Stimulated activated CD4-positive, alpha-beta T cell treated with anti-CD3 and anti-CD28 coated beads, Interleukin-4, amount 100 ng/mL, for 48 hours (primary cell): ENCODE results near the gene CCDC178.
"Not testable (repeated sequence)": the region's sequence is repeated elsewhere in the genome, so short reads cannot be mapped to it uniquely, and the experiment has no call there.

Experiments used
- DNase-seq, 2 donors: peaks; one replicate each; pipeline ENCODE4 v3.0.0-alpha.2; 2020; ENCODE audit warnings: low read depth in 2 of 2

Gene CCDC178, protein sequence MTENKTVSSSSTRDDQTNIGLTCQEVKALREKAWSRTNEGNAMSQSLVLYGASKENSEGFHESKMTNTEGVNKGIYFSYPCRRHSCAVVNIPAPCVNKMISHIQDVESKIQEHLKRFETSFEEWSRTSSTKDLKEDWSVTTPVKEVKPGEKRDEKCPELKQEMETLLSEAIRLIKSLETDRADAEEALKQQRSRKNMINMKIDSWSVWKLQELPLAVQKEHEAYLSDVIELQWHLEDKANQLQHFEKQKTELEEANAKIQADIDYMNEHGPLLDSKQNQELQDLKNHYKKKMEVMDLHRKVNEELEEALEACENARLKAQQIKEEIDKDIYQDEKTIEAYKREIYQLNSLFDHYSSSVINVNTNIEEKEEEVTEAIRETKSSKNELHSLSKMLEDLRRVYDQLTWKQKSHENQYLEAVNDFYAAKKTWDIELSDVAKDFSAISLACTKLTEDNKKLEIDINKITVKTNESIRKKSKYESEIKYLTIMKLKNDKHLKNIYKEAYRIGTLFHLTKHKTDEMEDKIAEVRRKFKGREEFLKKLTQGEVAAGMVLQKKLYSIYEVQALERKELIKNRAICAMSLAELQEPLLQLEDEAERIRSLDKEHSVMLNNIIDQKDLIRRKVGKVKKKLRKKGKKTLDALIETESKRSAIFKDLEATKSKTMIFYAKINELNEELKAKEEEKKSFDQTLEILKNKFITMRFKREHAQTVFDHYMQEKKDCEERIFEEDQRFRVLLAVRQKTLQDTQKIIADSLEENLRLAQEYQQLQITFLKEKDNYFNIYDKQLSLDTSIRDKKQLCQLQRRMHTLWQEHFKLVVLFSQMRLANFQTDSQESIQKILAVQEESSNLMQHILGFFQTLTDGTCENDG

DNA sequence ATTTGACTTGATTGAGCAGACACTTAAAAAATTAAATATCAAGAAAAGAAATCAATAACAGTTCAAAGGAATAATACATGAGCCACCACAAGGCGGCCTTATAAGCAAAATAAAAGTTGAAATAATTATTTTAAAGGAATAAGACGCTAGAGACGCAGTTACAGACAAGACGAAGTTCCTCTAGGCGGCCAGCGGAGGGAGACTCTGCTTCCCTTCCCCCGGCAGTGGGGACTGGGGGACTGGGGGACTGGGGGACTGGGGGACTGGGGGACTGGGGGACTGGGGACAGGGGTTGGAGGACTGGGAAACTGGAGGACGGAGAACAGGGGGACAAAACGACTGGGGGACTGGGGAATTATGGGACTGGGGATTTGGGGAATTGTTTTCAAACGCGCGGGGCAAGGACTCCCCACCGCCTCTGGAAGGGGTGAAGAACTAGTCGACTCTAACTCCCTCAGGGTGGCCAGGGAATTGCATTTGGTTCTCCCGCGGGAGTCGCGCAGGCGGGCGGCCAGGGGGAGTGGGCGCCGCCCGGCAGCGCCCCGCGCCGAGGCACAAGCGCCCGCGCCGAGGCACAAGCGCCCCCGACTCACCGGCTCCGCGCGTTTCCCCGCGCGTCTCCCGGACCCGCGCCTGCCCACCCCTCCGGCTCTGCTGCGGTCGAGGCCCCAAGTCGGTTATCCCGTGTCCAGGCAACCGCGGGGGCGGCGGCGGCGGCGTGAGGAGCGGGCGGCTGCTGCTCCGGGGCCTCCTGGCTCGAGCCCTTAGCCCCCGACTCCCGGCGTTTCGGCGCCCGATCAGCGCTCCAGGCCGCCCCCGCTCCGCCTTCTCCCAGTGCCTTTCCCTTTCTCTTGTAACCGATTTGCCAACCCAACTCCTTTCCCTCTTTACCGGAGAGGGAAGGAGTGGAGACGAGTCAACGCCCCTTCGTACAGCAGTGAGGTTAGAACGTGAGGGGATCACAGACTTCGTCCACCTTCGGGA, at the start of gene CCDC178:
CCDC178 (minus strand) TSS at position 662 of the 984 bp plus-strand sequence. CDS start 28,633 bp downstream, outside the sequence.
- no peak for DNase-seq

DNA sequence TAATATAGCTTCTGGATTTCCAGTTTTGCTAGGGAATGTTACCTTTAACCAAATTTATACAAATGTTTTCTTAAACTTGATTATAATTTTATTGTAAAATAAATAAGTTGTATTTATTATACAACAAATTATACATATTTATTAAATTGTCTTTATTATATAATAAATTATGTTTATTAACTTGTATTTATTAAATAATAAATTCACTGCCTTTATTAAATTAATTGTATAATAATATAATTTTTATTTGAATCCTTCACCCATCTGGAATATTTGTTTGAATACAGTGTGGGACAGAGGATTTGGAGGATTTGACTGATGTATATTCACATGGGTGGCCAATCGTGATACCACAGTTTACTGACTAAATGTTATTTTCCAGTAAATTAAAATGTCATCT, 43.4 kb upstream of the CCDC178 start:
- DNase-seq: no peak

DNA sequence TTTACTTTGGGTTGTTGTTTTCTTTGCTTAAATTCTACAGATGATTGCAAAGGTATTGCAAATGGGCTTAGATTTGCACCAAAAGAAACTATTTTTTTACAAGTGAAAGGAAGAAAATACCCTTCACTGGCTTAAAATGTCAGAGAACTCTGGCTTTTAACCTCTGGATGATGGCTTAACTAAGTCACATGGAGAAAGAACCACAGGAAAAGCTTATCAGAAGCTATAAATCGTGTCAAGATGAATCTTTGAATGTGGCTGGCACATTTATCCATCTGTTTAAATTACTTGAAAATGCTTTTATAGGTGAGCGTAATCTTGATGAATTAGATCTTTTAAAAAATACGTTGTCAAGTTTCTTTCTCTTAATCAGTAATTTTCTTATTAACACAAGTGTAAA, 32.0 kb upstream of the CCDC178 start:
- no peak for DNase-seq

DNA sequence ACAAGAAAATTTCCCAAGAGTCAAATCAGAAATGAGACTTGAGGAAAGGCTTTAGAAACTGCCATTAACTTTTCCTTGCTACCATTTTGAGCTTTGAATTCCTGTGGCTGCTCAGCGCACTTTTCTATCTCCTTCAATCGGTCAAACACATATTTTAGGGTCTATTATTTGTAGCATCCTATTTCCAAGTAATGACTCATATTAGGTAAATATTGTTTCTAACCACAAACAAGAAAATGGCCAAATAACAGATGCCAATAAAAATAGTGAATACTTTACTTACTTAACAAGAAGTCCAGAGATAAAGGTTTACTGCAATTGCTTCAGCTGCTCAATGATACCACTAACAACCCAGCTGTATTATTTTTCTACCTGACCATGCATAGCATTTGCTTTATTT, 29.7 kb upstream of the CCDC178 start:
- DNase-seq: no peak

DNA sequence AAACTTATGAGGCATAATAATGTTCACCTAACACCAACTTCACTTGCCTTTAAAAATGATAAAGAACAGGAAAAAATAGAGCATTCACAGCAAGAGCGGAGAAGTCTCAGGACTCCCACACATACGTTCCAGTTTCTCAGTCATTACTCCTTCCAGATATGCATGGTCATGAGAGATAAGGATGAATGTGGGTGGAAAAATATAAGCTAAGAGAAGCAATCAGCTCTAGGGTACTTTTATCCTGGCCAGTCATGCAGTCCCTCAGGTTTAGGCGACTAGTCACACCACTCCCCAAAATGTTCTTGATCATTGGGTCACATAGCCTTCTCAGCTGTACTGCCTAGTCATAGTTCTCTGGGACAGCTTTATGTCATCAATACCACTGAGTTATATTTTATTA, 29.2 kb upstream of the CCDC178 start:
- no peak for DNase-seq

DNA sequence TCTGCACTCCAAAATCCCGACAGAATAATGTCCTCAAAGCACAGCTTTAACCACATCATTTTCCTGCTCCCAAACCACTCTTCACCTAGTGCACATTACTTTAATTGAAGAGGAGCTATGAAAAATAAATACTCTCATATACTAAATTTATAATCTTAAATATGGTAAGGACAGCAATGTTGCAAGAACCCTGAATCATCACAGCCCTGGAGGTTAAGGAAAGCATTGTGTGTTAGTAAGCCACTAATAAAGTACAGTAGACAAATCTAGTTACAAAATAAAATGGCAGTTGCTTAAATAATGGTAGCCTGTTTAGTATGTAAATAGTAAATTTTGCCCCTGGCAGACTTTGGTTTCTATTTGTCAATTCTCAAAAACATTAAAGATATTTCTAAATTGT, 27.0 kb upstream of the CCDC178 start:
- DNase-seq: no peak

DNA sequence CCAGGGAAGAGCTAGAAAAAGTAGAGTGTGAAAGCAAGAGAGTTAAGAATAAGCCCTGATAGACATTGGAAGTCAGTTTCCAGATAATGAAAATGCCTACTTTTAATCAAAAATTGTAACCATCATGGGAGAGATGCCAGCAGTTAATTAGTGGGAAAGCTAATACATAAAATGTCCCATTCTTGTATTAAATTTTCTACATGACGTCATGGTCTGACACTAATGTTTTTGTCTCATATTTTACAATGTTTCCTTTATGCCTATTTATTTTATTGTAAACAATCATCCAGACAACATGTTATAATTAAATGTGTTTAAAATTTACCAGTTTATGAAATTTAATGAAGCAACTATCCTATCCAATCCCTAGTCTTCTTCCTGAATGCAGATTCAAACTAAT, 26.3 kb upstream of the CCDC178 start:
- DNase-seq: no peak

DNA sequence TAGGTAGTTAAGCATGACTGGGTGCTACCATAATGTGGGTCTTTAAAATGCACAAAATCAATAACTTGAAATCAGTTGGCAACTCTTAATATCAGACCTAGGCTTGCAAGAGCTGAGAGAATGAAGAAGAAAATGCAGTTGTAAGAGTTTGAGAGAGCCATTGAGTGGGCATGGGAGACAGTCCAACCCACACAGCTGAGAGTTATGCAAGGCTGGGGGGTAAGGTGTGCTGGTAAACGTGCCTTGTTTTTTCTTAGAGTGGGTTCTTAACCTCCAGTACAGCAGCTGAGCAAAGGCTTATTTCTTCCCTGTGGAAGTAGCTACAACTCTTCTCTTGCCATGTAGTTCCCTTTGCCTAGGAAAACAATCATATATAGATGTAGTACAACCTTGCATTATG, 20.2 kb upstream of the CCDC178 start:
- DNase-seq: no peak

DNA sequence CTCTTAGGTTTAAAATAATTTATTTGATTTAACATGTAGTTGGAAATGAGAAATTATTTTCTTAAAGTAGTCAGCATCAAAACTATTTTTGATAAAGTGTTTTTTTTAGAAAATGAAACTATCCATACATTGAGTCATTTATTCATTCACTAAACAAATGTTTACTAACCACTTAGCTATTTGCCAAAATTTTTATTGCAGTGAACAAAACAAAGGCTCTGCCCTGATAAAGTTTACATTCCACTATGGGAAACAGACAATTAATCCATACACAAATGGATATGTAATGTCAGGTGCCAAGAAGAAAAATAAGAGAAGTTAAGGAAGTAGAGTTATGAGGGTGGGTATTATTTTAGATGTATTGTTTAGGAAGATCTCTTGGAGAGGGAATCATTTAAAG, 19.1 kb upstream of the CCDC178 start:
- DNase-seq: no peak

DNA sequence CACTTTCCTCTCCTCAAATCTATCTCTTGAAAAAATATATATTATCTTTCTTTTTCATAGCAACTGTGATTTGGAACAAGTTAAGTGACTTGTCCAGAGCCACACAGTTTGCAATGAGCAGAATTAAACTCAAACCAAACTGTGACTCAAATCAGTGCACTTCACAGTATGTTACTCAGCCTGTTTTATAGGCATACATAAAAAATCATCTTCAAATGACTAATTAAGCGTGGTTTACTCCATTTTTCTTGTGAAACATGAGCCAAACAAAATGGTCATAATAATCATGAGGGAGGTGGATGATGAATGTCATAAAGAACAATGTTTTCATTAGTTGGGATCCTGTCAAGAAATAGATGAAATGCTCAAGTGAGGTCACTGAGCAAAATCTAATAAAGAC, 6.1 kb upstream of the CCDC178 start:
- no peak for DNase-seq

DNA sequence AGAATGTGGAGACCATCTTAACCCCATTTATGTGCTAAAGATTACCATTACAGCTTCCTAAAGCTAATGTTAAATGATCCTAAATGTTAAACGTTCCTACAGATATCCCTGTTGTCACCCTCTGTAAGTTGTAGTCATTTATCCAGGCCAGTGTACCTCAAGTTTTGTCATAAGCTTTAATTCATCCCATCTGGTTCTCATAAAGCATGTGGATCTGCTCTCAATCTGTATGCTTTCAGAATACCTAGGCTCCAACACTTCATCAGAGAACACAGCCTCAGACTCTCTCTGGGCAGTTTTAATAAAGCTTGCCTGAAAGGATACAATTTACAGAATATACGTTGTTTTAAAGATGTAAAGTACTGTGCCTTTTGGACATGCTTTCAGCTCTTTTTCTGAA, 4.2 kb upstream of the CCDC178 start:
- DNase-seq: no peak

DNA sequence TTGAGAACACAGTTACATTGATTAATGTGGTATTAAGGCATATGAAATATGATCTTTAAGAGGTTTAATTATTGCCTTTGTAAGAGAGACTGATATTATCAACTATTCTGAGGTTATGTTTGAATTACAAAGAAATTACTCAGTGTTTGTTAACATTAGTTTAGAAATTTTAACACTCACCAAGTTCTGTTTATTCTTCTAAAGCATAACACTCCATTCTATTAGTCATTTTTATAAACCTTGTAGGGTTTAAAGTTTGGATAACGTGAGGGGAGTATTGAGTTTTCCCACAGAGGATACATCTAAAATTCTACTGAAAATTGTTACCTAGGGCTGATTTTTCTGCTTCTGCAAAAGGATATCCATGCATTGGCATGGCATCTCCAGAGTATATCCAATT, 7.7 kb downstream of the CCDC178 start:
- no peak for DNase-seq

DNA sequence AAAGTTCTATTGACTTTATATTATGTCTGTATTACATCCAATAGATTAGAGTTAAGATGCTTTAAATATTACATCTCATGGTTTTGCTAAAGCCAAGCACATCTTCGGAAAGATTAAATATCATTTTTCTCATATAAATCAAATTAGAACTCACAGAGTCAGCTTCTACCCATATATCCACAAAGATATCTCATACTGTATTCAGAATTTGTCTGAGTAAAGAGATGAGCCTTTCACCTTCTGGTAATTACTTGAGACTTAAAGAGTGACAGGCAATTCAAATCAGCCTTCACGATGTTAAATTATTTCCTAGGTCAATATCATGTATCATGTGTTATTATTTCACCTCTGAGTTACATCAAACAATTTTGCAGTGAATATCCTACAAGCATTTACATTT, 13.0 kb downstream of the CCDC178 start:
- no peak for DNase-seq

DNA sequence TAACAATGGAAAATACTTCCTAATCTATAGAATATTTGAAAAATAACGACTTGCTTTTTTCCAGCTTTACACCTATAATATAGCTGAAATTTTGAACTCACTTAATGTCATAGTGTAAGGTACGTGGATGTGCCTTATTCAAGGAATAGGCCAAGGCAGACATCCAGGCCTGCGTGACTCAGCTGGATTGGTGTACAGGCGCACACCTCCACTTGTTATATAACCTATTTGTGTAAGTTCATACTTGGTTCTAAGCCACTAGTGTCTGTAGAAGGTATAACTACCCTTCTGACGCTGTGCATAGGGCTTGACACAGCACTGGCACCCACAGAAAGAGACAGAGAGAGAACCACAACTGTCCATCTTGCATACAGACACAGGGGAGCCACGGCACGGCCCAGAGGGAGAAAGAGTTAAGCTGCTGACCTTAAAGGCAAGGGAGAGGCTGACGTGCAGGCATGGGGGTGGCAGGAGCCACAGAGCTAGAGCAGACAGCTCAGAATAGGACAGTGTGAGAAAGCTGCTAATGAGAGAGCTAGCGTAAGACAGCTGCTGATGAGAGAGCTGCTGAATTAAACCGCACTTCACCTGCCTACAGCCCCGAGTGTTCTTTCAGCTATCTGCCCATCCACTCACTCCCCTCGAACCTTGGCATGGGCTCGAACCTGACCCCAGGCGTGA, 16.1 kb downstream of the CCDC178 start:
- DNase-seq: no peak

DNA sequence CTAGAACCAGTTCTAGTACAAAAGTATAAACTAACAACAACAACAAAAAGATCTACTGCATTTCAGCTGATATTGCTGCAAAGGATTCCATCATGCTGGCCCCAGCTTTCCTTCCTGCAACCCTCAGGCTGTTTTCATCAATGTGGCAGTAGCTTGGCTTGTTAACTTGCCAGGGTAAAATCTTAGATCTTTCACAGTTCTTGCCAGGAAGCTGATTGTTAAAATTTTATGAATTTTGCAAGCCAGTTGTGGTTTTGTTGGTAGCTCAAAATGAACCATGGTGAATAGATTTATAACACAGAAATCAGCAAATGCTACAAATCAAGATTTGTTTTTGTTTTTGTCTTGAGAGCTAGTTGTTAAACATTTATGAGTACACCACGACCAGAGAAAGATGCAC, 19.3 kb downstream of the CCDC178 start:
- no peak for DNase-seq

DNA sequence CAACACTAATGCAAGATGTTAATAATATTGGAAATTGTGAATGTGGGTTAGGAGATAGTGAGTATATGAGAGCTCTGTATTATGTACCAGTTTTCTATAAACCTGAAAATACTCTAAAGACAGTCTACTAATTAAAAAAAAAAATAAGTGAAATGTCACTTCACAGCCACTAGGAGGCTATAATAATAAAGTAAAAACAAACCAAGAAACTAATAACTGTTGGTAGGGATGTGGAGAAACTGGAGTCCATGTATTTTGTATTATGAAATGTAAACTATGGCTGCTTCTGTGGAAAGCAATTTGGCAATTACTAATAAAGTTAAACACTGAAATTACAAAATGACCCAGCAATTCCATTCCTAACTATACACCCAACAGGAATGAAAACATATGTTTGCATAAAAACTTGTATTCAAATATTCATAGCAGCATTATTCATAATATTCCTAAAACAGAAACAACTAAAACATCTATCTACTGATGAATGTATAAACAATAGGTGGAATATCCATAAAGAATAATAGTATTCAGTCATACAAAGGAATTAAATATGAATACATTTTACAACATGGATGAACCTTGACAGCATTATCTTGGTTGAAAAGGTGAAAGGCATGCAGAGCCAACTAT, 36.2 kb downstream of the CCDC178 start:
- no peak for DNase-seq

DNA sequence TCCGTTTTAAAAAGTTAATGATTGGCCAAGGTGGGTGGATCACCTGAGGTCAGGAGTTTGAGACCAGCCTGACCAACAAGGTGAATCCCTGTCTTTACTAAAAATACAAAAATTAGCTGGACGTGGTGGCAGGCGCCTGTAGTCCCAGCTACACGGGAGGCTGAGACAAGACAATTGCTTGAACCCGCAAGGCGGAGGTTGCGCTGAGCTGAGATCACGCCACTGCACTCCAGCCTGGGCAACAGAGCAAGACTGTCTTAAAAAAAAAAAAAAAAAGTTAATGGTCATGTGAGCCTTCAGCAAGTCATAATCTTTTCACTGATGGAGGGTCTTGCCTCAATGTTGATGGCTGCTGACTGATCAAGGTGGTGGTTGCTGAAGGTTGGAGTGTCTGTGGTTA, 41.6 kb downstream of the CCDC178 start:
- not testable (repeated sequence) for DNase-seq

DNA sequence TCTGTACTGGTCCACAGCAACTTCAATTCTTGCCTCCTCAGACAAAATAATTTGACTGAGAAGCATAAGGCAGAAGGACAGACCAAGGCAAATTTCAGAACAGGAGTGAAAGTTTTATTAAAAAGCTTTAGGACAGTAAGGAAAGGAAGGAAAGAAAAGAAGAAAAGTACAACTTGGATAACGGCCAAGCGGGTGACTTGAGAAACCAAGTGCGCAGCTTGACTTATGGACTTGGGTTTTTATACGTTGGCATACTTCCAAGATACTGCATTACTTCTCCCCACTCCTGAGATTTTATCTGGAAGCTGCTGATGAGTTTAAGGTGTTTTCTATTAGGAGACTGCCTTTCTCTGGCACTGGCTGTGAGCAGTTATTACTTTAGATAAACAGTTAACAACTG, 64.7 kb downstream of the CCDC178 start:
- no peak for DNase-seq

DNA sequence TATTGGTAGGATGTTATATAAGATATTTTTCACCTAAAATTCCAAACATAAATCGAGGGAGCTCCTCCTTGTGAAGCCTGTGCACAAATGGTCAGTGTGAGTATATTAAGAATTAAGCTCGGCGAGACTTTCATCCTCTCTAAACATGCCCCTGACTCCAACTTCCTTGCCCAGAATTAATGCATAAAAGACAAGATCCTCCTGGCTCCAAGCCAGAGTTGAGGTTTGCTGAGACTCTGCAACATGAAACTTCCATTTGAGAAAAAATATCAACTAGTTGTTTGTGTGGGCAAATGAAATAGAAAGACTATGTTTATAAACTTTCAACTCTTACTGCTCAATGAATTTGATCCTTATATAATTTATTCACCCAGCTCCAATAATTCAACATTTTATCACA, 68.1 kb downstream of the CCDC178 start:
- no peak for DNase-seq

DNA sequence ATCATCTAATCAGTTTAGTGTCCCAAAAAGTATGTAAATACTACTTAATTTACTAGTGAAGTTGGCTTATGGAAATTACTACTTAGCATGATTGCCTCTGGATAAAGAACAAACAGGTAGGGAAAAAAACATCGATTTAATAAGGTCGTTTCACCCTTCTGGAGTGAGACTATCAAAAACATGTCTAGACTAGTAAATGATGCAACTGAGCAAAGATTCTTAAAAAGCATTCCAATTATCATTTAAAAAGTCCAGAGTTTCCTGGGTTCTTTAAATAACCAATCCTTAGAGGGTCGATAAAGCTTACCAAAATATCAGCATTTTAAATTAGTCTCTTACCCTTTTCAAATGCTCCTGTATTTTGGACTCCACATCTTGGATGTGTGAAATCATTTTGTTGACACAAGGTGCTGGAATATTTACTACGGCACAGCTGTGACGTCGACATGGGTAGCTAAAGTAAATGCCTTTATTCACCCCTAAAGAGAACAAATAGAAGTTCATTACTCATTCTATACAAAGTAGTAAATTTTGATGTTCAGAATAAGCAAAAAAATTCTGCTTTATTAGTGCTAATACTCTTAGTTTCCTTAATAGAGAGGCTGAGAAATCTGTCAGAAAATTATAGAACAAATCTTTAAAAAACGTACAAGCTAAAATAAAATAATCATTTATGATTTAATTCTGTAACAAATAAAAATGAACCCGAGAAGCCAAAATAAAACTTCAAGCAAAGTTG, 70.6 kb downstream of the CCDC178 start:
- DNase-seq: no peak
